IPS-18c (cell line): ENCODE results near the gene TMPRSS5.
"Not testable (repeated sequence)": the region's sequence is repeated elsewhere in the genome, so short reads cannot be mapped to it uniquely, and the experiment has no call there.

Experiments
- H3K4me3 ChIP-seq: 2 replicates; pipeline ENCODE4 v1.7.0; 2013; ENCODE audit warnings: low read depth, mild to moderate bottlenecking, low read length, moderate library complexity; ENCODE audit not compliant: insufficient read depth
- H3K9me3 ChIP-seq: one replicate; pipeline ENCODE4 v1.6.1; 2013; ENCODE audit warnings: mild to moderate bottlenecking, low read length, moderate library complexity; ENCODE audit not compliant: control insufficient read depth, insufficient read depth

Gene TMPRSS5

GRCh38 chr11:113677685-113678084 lies 28.4 kb downstream of the TMPRSS5 start:
- no peaks in the 10 kb centered on the region for H3K9me3 ChIP-seq
- no peak overlapping the region for H3K4me3 ChIP-seq

- no peaks in the 10 kb centered on the region for H3K9me3 ChIP-seq
- H3K4me3 ChIP-seq: no peak overlapping the region
Observed at GRCh38 chr11:113675565-113675964, 30.5 kb downstream of the TMPRSS5 start.

GRCh38 chr11:113675003-113675561 lies 31.0 kb downstream of the TMPRSS5 start:
- no peaks in the 10 kb centered on the region for H3K9me3 ChIP-seq
- no peak overlapping the region for H3K4me3 ChIP-seq

DNA sequence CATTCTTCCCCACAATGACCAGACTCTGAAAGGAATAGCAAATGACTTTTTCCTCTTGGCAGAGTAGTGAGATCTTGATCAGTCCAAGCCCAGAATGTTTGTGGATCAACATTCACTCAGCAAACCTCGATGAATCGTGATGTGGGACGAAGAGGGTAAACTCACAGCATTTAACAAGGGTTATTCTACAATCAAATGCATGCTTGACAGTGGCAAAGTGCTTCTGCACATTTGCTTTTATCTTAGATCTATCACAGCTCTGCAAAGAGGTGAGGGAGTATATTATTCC lies 31.8 kb downstream of the TMPRSS5 start:
- no peaks in the 10 kb centered on the region for H3K9me3 ChIP-seq
- no peak overlapping the region for H3K4me3 ChIP-seq

DNA sequence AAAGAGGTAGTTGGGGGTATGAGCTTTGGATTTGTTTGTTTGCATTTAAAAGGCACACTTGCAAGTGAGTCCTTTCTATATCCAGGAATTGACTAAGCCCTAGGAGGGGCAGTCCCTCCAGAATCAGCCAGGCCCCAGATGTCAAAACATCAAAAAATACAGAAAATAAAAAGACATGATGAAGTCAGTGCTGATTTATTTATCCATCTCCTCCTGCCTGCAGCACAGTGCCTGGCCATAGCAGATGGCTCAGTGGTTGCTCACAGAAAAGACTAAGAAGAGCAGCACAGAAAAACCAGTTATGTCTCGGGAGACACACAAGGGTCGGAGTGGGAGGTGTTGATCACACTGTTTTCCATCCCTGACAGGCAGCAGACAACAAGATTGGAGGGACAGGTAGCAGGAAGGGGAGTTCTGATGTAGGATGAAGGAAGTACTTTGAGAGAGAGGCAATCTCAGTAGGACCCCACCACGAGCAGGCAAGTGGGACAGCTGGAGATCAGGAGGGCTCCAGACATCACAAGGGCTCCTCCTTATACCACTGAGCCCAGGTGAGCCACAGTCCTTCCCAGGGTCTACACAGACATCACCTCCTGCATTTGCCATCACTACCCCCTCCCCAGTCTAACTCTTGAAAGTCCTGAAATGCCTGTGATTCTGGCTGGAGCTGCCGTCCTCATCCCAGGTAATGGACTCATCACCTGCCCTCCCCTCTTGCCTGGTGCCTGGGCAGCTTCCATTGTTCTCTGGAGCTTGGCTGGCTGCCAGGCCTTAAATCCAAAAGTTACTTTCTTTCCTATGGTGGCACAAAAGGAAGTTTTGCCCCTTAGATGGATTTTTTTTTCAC lies 32.3 kb downstream of the TMPRSS5 start:
- Histone ChIP-seq H3K4me3 (no peak overlapping the region), H3K9me3 (no peaks in the 10 kb centered on the region)

GRCh38 chr11:113671914-113672313 lies 34.2 kb downstream of the TMPRSS5 start:
- not testable (repeated sequence) for H3K4me3 ChIP-seq, H3K9me3 ChIP-seq

DNA sequence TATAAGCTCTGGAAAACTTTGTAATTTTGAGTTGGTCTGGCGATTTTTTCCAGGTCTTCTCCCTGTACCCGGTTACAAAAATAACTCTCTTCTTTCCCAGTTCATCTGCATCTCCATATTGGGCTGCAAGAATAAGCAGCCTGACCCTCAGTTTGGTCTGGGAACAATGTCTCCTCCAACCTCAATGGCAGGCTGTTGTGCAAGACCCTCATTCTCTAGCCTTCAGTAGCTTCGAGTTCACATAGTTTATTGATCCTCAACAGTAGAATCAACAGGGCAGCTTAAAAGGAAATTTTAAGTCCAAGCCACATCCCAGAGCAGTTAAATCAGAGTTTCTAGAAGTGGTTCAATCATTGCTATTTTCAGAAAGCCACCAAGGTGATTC lies 35.3 kb downstream of the TMPRSS5 start:
- Histone ChIP-seq H3K4me3 (no peak overlapping the region), H3K9me3 (no peaks in the 10 kb centered on the region)

DNA sequence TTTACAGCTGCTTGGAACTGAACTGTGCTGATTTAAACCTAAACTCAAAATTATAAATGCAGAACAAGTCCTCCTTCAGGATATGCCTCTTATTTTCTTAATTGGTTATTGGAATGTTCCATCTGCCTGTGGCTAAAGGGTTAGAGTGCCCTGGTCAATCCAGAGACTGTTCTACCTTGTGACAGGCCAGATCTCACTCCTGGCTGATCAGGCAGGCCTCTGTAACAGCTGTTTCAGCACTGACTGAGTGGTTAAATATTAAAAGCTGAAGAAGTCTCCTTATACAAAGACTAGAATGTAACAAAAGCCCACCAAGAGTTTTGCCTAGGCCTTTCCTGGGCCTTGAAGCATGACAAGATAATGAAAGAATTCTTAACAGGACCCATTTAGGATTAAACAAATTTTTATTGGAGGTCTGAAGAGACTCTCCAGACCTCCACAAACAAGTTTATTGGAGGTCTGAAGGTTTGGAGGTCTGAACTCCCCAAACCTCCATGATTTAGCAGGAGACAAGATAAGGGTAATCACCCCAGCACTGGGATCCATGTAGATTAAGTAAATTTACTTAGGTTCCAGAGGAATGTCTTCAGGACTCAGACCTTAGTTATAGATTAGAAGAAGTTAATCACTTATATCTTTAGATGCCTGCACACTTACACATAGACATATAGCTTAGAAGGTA lies 35.8 kb downstream of the TMPRSS5 start:
- no peaks in the 10 kb centered on the region for H3K9me3 ChIP-seq

GRCh38 chr11:113668255-113668654 lies 37.9 kb downstream of the TMPRSS5 start:
- no peaks in the 10 kb centered on the region for H3K9me3 ChIP-seq
- H3K4me3 ChIP-seq: no peak overlapping the region

More for the DNA sequence above, 35.8 kb downstream of the TMPRSS5 start:
- H3K4me3 ChIP-seq: no peak overlapping the region

DNA sequence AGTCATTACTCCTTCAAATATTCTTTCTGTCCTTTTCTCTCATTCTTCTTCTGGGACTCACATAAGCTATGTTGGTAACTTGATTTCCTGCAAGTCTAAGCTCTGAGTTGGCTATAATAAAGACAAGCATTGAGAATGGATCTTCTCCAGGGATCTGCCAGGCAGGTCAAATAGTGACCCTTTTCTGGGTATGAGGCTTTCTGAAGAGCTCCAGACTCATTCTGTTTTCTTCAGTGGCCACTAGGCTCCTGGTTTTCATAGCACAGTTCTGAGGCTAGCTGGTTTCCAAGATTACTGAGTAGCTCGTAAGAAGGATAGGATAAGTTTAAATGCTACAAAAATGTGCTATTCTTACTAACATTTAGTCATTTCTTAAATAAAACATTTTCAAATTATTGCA lies 38.3 kb downstream of the TMPRSS5 start:
- Histone ChIP-seq H3K9me3 (no peaks in the 10 kb centered on the region), H3K4me3 (no peak overlapping the region)

DNA sequence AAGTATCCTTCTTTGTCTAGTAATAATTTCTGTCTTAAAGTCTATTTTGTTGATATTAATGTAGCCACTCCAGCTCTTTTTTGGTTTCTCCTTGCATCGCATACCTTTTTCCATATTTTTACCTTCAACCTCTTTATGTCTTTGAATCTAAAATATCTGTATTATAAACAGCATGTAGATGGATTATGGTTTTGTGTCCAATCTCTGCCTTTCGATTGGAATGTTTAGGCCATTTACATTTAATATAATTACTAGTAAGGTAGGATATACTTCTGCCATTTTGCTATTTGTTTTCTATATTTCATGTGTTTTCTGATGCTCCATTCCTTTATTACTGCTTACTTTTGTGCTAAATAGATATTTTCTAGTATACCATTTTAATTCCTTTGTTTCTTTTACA lies 39.5 kb downstream of the TMPRSS5 start:
- Histone ChIP-seq H3K4me3 (no peak overlapping the region), H3K9me3 (no peaks in the 10 kb centered on the region)

GRCh38 chr11:113664981-113665710 lies 41.0 kb downstream of the TMPRSS5 start:
- Histone ChIP-seq H3K9me3 (no peaks in the 10 kb centered on the region), H3K4me3 (no peak overlapping the region)

DNA sequence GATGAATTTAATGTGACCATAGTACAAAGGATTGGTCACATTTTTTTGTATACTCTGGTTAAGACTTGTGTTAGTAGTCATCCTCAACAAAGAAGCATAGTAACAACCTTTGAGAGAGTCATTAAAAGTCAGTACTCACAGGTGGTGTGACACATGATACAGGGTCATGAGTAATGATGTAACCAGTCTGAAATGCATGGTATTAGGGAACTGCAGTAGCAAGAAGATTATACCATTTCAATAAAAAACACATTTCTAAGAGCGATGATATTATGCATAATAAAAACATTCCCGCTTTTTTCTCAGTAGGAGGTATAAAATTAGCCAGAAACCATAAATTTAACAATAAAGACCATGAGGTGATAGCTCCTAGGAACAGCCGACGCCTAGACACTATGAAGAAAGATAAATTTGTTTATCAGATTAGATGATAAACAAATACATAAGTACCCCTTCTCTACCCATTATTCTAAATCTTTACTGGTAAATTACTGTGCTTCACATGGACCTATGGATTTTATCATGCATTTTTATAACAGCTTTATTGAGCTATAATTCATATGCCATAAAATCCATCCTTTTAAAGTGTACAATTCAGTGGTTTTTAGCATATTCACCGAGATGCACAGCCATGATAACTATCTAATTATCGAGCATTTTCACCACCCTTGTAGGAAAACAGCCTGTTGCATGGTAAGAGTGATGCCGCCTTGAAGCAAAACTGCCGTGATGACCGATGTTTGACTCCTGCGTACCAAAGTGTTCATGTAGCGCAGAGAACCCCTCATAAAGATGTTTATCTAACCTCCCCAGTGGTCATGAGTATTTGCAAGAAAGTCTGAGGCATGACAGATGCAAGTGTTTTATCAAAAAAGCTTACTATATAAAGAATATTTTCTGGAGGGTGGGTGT lies 41.8 kb downstream of the TMPRSS5 start:
- Histone ChIP-seq H3K4me3 (no peak overlapping the region), H3K9me3 (no peaks in the 10 kb centered on the region)

DNA sequence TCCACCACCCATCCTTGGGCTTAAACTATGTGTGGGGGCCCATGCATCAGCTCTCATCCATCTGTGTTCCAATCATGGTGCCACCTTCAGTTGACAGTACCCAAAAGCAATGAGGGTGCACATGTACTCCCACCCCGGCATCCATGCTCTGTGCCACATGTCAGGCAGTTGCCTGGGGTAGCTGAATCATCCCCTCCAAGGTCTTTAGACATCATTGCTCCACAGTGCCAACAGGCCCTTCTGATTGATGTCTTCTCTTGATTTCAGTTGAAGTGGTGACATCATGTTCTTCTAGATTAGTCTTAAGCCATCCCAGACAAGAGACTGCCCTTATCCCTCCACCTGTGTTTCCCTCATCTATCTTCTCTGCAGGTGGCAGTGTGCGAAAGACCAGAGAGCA lies 42.5 kb downstream of the TMPRSS5 start:
- Histone ChIP-seq H3K9me3 (no peaks in the 10 kb centered on the region), H3K4me3 (no peak overlapping the region)

DNA sequence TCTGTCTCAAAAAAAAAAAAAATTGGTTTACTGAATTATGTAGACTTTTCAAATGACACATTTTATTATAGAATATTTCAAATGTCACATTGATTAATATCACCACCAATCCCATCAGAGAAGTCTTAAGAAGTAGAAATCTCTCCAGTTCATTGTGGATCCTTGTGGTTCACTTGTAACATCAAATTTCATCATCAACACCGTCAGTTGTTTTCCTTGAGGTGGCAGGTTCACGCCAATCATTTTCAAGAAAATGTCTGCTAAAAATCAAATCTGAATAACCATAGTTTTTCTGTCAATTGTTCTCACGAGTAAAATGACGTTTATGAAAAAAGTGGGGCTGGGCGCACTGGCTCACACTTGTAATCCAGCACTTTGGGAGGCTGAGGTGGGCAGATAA lies 50.3 kb downstream of the TMPRSS5 start:
- H3K4me3 ChIP-seq: no peak overlapping the region
- peaks cover 4% of the 10 kb centered on the region for H3K9me3 ChIP-seq

- Histone ChIP-seq H3K4me3 (no peak overlapping the region), H3K9me3 (peaks cover 6% of the 10 kb centered on the region)
Observed at GRCh38 chr11:113651023-113651422, 55.1 kb downstream of the TMPRSS5 start.

DNA sequence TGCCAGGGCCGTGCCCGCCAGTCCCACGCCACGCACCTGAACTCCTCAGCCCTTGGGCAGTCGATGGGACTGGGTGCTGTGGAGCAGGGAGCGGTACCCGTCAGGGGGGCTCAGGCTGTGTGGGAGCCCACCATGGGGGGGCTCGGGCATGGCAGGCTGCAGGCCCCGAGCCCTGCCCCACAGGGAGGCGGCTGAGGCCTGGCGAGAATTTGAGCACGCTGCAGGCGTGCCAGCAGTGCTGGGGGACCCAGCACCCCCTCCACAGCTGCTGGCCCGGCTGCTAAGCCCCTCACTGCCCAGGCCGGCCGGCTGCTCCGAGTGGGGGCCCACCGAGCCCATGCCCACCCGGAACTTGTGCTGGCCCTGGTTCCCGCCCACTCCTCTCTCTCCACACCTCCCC lies 56.8 kb downstream of the TMPRSS5 start:
- no peak overlapping the region for H3K4me3 ChIP-seq
- peaks cover 4% of the 10 kb centered on the region for H3K9me3 ChIP-seq
